Karpas-422 (cell line): Measurements from ENCODE around the gene NFATC1. TPM values are rescaled to one million over a fixed set of nuclear protein-coding genes. Genes with fewer than 3 reads are reported as not detected.
"Not testable (repeated sequence)": the region's sequence is repeated elsewhere in the genome, so short reads cannot be mapped to it uniquely, and the experiment has no call there.

Experiments
- DNase-seq: peaks from one replicate; pipeline ENCODE4 v3.0.0-alpha.2; 2015
- H2AFZ ChIP-seq: fragments of 200-600 bp; sonication (generic); 2 replicates; pipeline ENCODE4 v1.6.1; 2014; ENCODE audit warnings: antibody characterized with exemption, low read length, mixed read lengths
- H3K27ac ChIP-seq: fragments of 200-600 bp; sonication (generic); 2 replicates; pipeline ENCODE4 v1.5.1; 2014; ENCODE audit warnings: mild to moderate bottlenecking, low read length, moderate library complexity
- H3K27me3 ChIP-seq: fragments of 200-600 bp; sonication (generic); 2 replicates; pipeline ENCODE4 v1.6.1; 2014; ENCODE audit warnings: low read length, mixed read lengths
- H3K36me3 ChIP-seq: fragments of 200-600 bp; sonication (generic); 2 replicates; pipeline ENCODE4 v1.6.1; 2014; ENCODE audit warnings: low read length, mixed read lengths; ENCODE audit not compliant: insufficient read depth
- H3K4me1 ChIP-seq: fragments of 200-600 bp; sonication (generic); 2 replicates; pipeline ENCODE4 v1.6.1; 2014; ENCODE audit warnings: mild to moderate bottlenecking, low read length, mixed read lengths
- H3K4me2 ChIP-seq: fragments of 200-600 bp; sonication (generic); 2 replicates; pipeline ENCODE4 v1.6.1; 2014; ENCODE audit warnings: low read length, low read depth, mild to moderate bottlenecking; ENCODE audit not compliant: poor library complexity, severe bottlenecking
- H3K4me3 ChIP-seq: fragments of 200-600 bp; sonication (generic); 2 replicates; pipeline ENCODE4 v1.5.1; 2014; ENCODE audit warnings: mild to moderate bottlenecking, antibody characterized with exemption, low read length, mixed read lengths
- H3K79me2 ChIP-seq: fragments of 200-600 bp; sonication (generic); 2 replicates; pipeline ENCODE4 v1.6.1; 2014; ENCODE audit warnings: mild to moderate bottlenecking, low read length, mixed read lengths
- H3K9ac ChIP-seq: fragments of 200-600 bp; sonication (generic); 2 replicates; pipeline ENCODE4 v1.6.0; 2014; ENCODE audit warnings: low read length
- H3K9me2 ChIP-seq: fragments of 200-600 bp; sonication (generic), shearing (Covaris generic); replicated peaks from 2 replicates; pipeline ENCODE4 v1.6.0; 2014; ENCODE audit warnings: mild to moderate bottlenecking, low read length, moderate library complexity; ENCODE audit not compliant: insufficient read depth
- H3K9me3 ChIP-seq: fragments of 300-700, 200-600 bp; sonication (generic); 2 replicates; pipeline ENCODE4 v1.6.1; 2014; ENCODE audit warnings: low read length, mixed read lengths
- H4K20me1 ChIP-seq: fragments of 200-600 bp; sonication (generic); 2 replicates; pipeline ENCODE4 v1.6.1; 2014; ENCODE audit warnings: mild to moderate bottlenecking, antibody characterized with exemption, low read length, low read depth; ENCODE audit not compliant: insufficient read depth
- total RNA-seq: library from RNA; depleted of rRNA; stranded (reverse); fragments of >200 nt; shearing (Covaris generic); gene quantifications from 2 replicates; pipeline ENCODE4 v1.2.3, GENCODE V29; 2014; ENCODE audit warnings: low replicate concordance

NFATC1 gene
- total RNA-seq, 1 experiment from 2014 or later: 46.1 TPM

GRCh38 chr18:79477711-79478483 is 82.2 kb downstream of the NFATC1 start:
- Histone ChIP-seq H3K4me3 (no peak overlapping the region), H3K4me2 (no peak overlapping the region), H3K36me3 (peaks cover 4% of the 10 kb centered on the region; the same call in 1 of the 2 replicates), H4K20me1 (no peaks in the 10 kb centered on the region), H3K27ac (no peak overlapping the region), H3K9me2 (no peaks in the 10 kb centered on the region), H3K9ac (no peak overlapping the region), H3K9me3 (no peaks in the 10 kb centered on the region), H3K4me1 (no peaks in the 10 kb centered on the region), H3K27me3 (no peaks in the 10 kb centered on the region), H3K79me2 (no peaks in the 10 kb centered on the region), H2AFZ (no peak overlapping the region)
- DNase-seq: no peak

GRCh38 chr18:79478484-79479115 is 82.9 kb downstream of the NFATC1 start:
- Histone ChIP-seq H3K27ac (no peak overlapping the region), H3K79me2 (no peaks in the 10 kb centered on the region), H3K4me3 (no peak overlapping the region), H3K9ac (no peak overlapping the region), H4K20me1 (no peaks in the 10 kb centered on the region), H2AFZ (no peak overlapping the region), H3K9me3 (no peaks in the 10 kb centered on the region), H3K4me2 (no peak overlapping the region), H3K4me1 (no peaks in the 10 kb centered on the region), H3K9me2 (no peaks in the 10 kb centered on the region), H3K27me3 (no peaks in the 10 kb centered on the region), H3K36me3 (no peaks in the 10 kb centered on the region)
- no peak for DNase-seq

GRCh38 chr18:79479116-79479760 is 83.5 kb downstream of the NFATC1 start:
- H3K9ac ChIP-seq: no peak overlapping the region
- no peak overlapping the region for H2AFZ ChIP-seq
- H4K20me1 ChIP-seq: no peaks in the 10 kb centered on the region
- H3K27ac ChIP-seq: no peak overlapping the region
- H3K9me2 ChIP-seq: no peaks in the 10 kb centered on the region
- no peaks in the 10 kb centered on the region for H3K27me3 ChIP-seq
- no peaks in the 10 kb centered on the region for H3K79me2 ChIP-seq
- no peak overlapping the region for H3K4me2 ChIP-seq
- no peak overlapping the region for H3K4me3 ChIP-seq
- H3K36me3 ChIP-seq: no peaks in the 10 kb centered on the region
- H3K4me1 ChIP-seq: no peaks in the 10 kb centered on the region
- no peaks in the 10 kb centered on the region for H3K9me3 ChIP-seq
- DNase-seq: no peak

- H3K4me1 ChIP-seq: no peaks in the 10 kb centered on the region
- no peak overlapping the region for H3K27ac ChIP-seq
- H3K4me3 ChIP-seq: no peak overlapping the region
- no peaks in the 10 kb centered on the region for H4K20me1 ChIP-seq
- H3K27me3 ChIP-seq: no peaks in the 10 kb centered on the region
- H3K9ac ChIP-seq: no peak overlapping the region
- H3K36me3 ChIP-seq: no peaks in the 10 kb centered on the region
- no peaks in the 10 kb centered on the region for H3K79me2 ChIP-seq
- no peak overlapping the region for H3K4me2 ChIP-seq
- no peak overlapping the region for H2AFZ ChIP-seq
- H3K9me3 ChIP-seq: no peaks in the 10 kb centered on the region
- no peaks in the 10 kb centered on the region for H3K9me2 ChIP-seq
- no peak for DNase-seq
Measured at GRCh38 chr18:79479761-79480161, 84.0 kb downstream of the NFATC1 start.

GRCh38 chr18:79480171-79481045 is 84.7 kb downstream of the NFATC1 start:
- Histone ChIP-seq H2AFZ (no peak overlapping the region), H3K4me3 (no peak overlapping the region), H3K9me3 (no peaks in the 10 kb centered on the region), H3K79me2 (no peaks in the 10 kb centered on the region), H3K4me1 (no peaks in the 10 kb centered on the region), H4K20me1 (no peaks in the 10 kb centered on the region), H3K9ac (no peak overlapping the region), H3K9me2 (no peaks in the 10 kb centered on the region), H3K27ac (no peak overlapping the region), H3K36me3 (no peaks in the 10 kb centered on the region), H3K4me2 (no peak overlapping the region), H3K27me3 (no peaks in the 10 kb centered on the region)
- no peak for DNase-seq

GRCh38 chr18:79481046-79481790 is 85.5 kb downstream of the NFATC1 start:
- Histone ChIP-seq H3K9me2 (no peaks in the 10 kb centered on the region), H3K79me2 (no peaks in the 10 kb centered on the region), H3K9ac (no peak overlapping the region), H2AFZ (no peak overlapping the region), H3K4me2 (no peak overlapping the region), H3K27ac (no peak overlapping the region), H3K36me3 (no peaks in the 10 kb centered on the region), H3K27me3 (no peaks in the 10 kb centered on the region), H3K4me1 (no peaks in the 10 kb centered on the region), H3K4me3 (no peak overlapping the region), H3K9me3 (no peaks in the 10 kb centered on the region), H4K20me1 (no peaks in the 10 kb centered on the region)
- DNase-seq: no peak

- H3K4me2 ChIP-seq, H3K9me3 ChIP-seq, H3K9ac ChIP-seq, H3K9me2 ChIP-seq, H3K27me3 ChIP-seq, H3K4me3 ChIP-seq, H3K27ac ChIP-seq, DNase-seq, H3K4me1 ChIP-seq, H4K20me1 ChIP-seq, H2AFZ ChIP-seq, H3K79me2 ChIP-seq: not testable (repeated sequence)
- H3K36me3 ChIP-seq: peaks cover 17% of the 10 kb centered on the region
Measured at GRCh38 chr18:79483393-79483792, 87.7 kb downstream of the NFATC1 start.
